SU-DHL-6 (cell line): Measurements from ENCODE around the gene PELI1.

Experiments used
- CTCF ChIP-seq: fragments of 200-600 bp; sonication (generic); IDR thresholded peaks from one replicate; pipeline ENCODE4 v1.5.1; 2017; ENCODE audit warnings: antibody characterized with exemption, mild to moderate bottlenecking, low read length, moderate library complexity; ENCODE audit not compliant: insufficient read depth, poor library complexity, severe bottlenecking
- EZH2phosphoT487 ChIP-seq: fragments of 200-600 bp; sonication (generic), shearing (Covaris generic); conservative IDR thresholded peaks from 2 replicates; pipeline ENCODE4 v1.6.1; 2018; ENCODE audit warnings: mild to moderate bottlenecking, antibody characterized with exemption, low read length, moderate library complexity, mixed read lengths

GRCh38 chr2:64134813-64135212, 9.4 kb downstream of the PELI1 start:
- TF ChIP-seq CTCF (no peak), EZH2phosphoT487 (no peak)
